KBM-7 (cell line): ENCODE data around the gene GOLPH3.
"Not testable (repeated sequence)": the region's sequence is repeated elsewhere in the genome, so short reads cannot be mapped to it uniquely, and the experiment has no call there.

Source experiments
- DNase-seq: peaks from one replicate; pipeline ENCODE4 v3.0.0-alpha.2; 2015
- in situ Hi-C: fragments of 300-500 bp; cut with MboI; formaldehyde crosslinking; loops from 2 replicates; pipeline ENCODE4 v1.14.3; 2020; ENCODE audit warnings: low sequenced_read_pairs, low pct_unique_long_range_greater_than_20kb, mixed read lengths

GOLPH3 gene

GRCh38 chr5:32144378-32145207 is 29.5 kb downstream of the GOLPH3 start:
- in situ Hi-C loops = no loop called here
- no peak for DNase-seq

GRCh38 chr5:32143617-32144377 is 30.3 kb downstream of the GOLPH3 start:
- in situ Hi-C loops = no loop called here
- no peak for DNase-seq

DNA sequence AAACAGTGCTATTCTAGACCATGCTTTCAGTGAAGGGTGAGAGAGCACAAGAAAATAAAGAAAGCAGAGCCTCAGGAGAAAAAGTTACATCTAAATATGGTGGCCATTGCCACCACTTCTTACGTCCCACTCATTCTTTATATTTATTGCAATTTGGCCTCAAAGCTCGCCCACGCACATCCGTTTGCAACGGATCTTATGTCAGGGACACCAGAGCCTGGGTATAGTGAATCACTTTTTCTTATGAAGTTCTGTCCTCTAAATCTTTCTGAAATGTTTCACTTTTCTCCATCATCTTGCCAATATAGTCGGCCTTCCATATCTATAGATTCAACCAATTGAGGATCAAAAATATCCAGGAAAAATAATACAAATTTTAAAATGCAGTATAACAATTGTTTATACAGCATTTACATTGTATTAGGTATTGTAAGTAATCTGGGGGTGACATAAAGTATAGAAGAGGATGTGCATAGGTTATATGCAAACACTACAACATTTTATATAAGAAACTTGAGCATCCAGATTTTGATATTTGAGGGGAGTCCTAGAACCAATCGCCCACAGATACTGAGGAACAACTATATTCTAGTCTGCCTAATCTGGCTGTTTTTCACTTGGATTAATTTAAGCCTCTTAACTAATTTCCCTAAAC is 35.2 kb downstream of the GOLPH3 start:
- in situ Hi-C loops = no loop called here
- DNase-seq = no peak

- in situ Hi-C loops = no loop called here
These were observed 37.8 kb downstream of the GOLPH3 start for GRCh38 chr5:32136342-32136741.

GRCh38 chr5:32135086-32135485 is 39.0 kb downstream of the GOLPH3 start:
- DNase-seq = no peak
- in situ Hi-C loops = no loop called here

More at GRCh38 chr5:32136342-32136741, 37.8 kb downstream of the GOLPH3 start:
- DNase-seq = no peak

GRCh38 chr5:32132757-32133156 is 41.4 kb downstream of the GOLPH3 start:
- no peak for DNase-seq
- in situ Hi-C loops = no loop called here

- no peak for DNase-seq
- in situ Hi-C loops = no loop called here
These were observed 42.5 kb downstream of the GOLPH3 start for GRCh38 chr5:32131604-32132003.

GRCh38 chr5:32130865-32131264 is 43.3 kb downstream of the GOLPH3 start:
- in situ Hi-C loops = no loop called here
- no peak for DNase-seq

DNA sequence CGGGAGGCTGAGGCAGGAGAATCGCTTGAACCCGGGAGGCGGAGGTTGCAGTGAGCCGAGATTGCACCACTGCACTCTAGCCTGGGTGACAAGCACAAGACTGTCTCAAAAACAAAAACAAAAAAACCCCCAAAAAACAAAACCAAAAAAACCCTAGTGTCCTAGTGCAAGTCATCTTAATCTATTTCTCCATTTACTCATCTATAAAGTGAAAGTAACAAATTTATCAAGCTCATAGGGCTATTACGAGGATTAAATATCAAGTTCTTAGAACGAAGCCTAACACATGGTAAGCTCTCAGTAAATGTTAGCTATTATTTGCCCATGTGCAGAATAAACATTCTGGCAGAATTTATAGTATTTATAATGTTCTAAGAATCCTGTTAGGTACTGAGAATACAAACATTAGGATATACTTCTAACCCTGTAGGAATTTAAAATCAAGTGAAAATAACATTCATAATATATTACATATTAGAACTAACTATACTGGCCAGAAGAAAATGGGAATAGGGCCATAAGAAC is 45.0 kb downstream of the GOLPH3 start:
- in situ Hi-C loops = no loop called here
- no peak for DNase-seq

- no peak for DNase-seq
- in situ Hi-C loops = no loop called here
These were observed 46.4 kb downstream of the GOLPH3 start for GRCh38 chr5:32127711-32128110.

GRCh38 chr5:32126691-32127090 is 47.4 kb downstream of the GOLPH3 start:
- in situ Hi-C loops = no loop called here
- DNase-seq = no peak

DNA sequence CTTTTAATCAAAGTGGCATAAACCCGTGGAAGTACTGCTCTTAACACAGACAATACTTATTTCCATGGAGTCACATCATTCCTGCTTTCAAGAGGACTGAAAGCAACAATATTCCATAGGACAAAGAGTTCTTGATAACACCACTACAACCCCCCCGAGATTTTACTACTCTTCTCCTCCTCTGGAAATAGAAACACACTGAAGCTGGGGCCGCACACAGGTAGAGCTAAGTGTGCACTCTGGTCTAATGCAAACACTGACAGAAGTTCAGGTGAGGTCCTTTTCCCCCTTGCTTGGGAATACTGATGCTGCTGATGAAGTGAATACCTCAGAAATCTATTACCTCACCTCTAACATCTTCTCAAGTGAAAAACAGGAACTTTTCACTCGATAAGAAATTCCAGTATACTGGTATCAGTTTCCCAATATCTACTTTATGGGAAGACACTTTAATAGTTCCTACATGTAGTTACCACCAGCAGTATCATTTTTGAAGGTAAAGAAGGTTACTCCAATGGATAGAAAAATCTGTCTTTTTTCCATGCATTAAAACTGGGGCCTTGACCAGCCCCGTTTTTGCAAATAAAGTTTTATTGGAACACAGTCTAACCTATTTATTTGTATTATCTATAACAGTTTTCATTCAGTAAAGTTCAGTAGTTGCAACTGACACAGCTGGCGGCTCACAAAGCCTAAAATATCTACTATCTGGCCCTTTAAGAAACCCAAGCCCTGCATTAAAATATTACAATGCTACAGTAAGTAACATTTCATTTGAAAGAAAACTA is 50.0 kb downstream of the GOLPH3 start:
- in situ Hi-C loops = no loop called here
- DNase-seq = no peak

- in situ Hi-C loops = no loop called here
- DNase-seq = no peak
These were observed 50.9 kb downstream of the GOLPH3 start for GRCh38 chr5:32123058-32123805.

GRCh38 chr5:32118922-32119321 is 55.2 kb downstream of the GOLPH3 start:
- in situ Hi-C loops, DNase-seq: not testable (repeated sequence)

GRCh38 chr5:32116574-32117313 is 57.4 kb downstream of the GOLPH3 start:
- DNase-seq = no peak
- in situ Hi-C loops = no loop called here

- in situ Hi-C loops = no loop called here
- peak; percentile 15 for DNase-seq
These were observed 58.1 kb downstream of the GOLPH3 start for GRCh38 chr5:32115985-32116384.

DNA sequence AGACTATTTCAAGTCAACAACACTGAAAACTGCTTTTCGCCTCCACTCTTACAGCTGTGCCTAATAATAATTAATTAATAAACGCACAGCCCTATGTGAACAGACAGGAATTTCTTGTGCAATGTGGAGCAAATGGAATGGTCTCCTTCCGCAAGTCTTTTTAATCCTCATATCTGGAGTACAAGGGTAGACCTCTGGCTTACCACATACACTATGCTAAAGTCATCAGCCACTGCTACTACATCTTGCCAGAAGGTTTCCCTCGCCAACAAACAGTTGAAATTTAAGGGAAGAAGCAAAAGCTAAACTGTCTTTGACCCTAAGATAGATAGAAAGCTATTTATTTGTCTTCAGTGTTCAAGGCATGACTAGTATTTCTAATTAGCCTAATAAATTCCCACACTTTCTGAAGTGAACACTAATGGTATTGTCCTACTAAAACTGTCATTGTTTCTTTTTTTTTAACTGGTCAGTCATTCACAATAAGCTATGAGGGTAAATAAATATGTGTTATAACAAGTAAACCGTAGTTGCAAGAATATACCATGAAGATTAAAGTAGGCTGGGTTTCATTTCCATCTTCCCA is 63.9 kb downstream of the GOLPH3 start:
- no peak for DNase-seq
- in situ Hi-C loops = no loop called here
